Caki2 (cell line): ENCODE results near the gene ANKRD33B. TPM values are rescaled to one million over a fixed set of nuclear protein-coding genes. Genes with fewer than 3 reads are reported as not detected.
"Not testable (repeated sequence)": the region's sequence is repeated elsewhere in the genome, so short reads cannot be mapped to it uniquely, and the experiment has no call there.

ENCODE experiments used
- DNase-seq: peaks from one replicate; pipeline ENCODE4 v3.0.0-alpha.2; 2015; ENCODE audit warnings: low read depth
- in situ Hi-C: cut with HindIII; loops from 2 replicates; pipeline ENCODE4 v1.10.0; 2016; ENCODE audit warnings: low sequenced_read_pairs, low pct_unique_long_range_greater_than_20kb, mixed read lengths
- total RNA-seq: library from RNA; depleted of rRNA; stranded (reverse); fragments of >200 nt; shearing (Covaris generic); gene quantifications from 2 replicates; pipeline ENCODE4 v1.2.3, GENCODE V29; 2014; ENCODE audit warnings: low replicate concordance

ANKRD33B gene
- total RNA-seq, 1 experiment from 2014 or later, result 9.3 TPM

- in situ Hi-C loops, result loop anchor here (10.0 kb wide), 1 partner anchor 168 kb away; no protein-coding TSS in a partner anchor
- no peak for DNase-seq
Observed at GRCh38 chr5:10622810-10623209, 58.9 kb downstream of the ANKRD33B start.

GRCh38 chr5:10623305-10623910 is 59.5 kb downstream of the ANKRD33B start:
- in situ Hi-C loops, result loop anchor here (10.0 kb wide), 1 partner anchor 169 kb away; no protein-coding TSS in a partner anchor
- no peak for DNase-seq

- in situ Hi-C loops, result loop anchor here (10.0 kb wide), 1 partner anchor 169 kb away; no protein-coding TSS in a partner anchor
Observed at GRCh38 chr5:10624206-10624605, 60.3 kb downstream of the ANKRD33B start.

GRCh38 chr5:10624679-10625078 is 60.8 kb downstream of the ANKRD33B start:
- DNase-seq, result no peak
- in situ Hi-C loops, result loop anchor here (10.0 kb wide), 1 partner anchor 170 kb away; no protein-coding TSS in a partner anchor

More at GRCh38 chr5:10624206-10624605, 60.3 kb downstream of the ANKRD33B start:
- no peak for DNase-seq

DNA sequence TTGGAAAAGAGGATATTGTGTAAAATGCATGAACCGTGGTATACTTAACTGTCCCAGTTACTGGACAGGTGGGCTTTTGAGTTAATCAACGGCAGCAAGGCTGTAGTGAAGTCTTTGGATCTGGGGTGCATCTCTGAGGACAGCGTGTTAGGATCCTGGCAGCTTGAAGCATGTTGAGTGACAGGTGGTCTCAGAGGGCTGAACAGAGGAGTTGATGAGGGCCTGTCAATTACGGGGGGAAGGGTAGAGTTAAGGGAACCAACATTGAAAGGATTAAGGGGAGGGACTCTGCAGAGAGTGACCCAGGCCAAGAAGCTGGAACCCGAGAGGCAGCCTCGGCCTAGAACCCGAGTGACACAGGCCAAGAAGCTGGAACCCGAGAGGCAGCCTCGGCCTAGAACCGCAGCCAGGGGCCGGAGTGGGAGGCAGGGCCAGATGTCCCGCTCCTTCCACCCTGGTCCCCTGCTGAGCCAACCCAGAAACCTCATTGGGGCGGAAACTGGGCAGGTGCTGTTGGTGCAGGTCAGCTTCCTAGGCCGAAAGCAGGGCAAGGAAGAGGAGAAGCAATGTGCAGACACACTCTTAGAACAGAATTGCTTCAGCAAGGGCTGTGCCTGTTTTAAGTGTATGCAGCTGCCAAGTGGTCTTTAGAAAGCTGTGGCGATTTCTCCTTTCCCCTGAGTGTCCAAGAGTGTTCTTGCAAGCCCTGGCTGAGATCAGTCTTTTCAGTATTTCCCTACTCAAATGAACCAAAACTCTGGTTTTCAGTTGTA is 62.0 kb downstream of the ANKRD33B start:
- DNase-seq, result no peak
- in situ Hi-C loops, result loop anchor here (10.0 kb wide), 1 partner anchor 171 kb away; no protein-coding TSS in a partner anchor

GRCh38 chr5:10626473-10627013 is 62.7 kb downstream of the ANKRD33B start:
- in situ Hi-C loops, result loop anchor here (10.0 kb wide), 1 partner anchor 172 kb away; no protein-coding TSS in a partner anchor
- no peak for DNase-seq

DNA sequence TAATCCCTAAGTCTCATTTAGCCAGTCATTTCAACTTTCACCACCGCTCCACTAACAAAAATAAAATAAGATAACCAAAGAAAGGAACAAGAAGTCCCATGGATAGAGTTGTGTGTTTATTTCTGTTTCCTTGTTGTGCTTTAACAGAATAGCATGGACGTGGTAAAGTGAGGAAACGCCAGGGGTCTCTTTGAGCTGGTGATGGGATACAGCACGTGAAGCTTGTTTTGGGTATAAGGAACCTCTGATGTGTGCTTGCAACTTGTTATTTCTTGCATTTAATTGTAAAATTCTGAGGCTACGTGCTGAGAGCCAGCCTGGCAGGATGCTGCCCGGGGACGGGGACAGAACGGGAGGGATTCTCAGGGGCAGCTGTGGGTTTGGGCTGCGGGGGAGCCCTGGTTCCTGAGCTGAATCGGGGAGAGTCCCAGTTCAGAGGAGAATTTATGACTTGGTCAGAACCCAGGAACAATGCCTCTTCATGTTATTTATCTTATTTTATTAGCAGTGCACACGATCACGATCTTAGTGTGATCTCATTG is 63.4 kb downstream of the ANKRD33B start:
- in situ Hi-C loops, result loop anchor here (10.0 kb wide), 1 partner anchor 172 kb away; no protein-coding TSS in a partner anchor
- no peak for DNase-seq

- in situ Hi-C loops, result loop anchor here (10.0 kb wide), 1 partner anchor 174 kb away; no protein-coding TSS in a partner anchor
- DNase-seq, result no peak
Observed at GRCh38 chr5:10628601-10629000, 64.7 kb downstream of the ANKRD33B start.

DNA sequence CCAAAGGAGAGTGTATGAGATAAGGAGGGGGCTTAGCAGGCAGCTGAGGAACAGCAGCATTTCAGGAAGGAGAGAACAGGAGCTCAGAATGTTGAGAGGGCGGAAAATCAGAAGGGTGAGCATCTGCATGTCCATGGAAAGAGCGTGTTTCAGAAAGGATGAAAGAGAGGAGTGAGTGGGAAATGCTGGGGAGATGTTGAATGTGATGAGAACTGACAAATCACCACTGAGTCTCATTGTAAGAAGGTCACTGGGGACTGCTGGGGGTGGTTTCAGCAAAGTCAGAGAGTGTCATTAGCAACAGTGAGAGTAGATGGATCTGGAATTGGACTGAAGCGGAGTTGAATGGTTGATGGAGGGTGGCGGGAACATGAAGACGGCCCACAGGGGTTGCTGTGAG is 65.8 kb downstream of the ANKRD33B start:
- DNase-seq, result no peak
- in situ Hi-C loops, result loop anchor here (10.0 kb wide), 1 partner anchor 175 kb away; no protein-coding TSS in a partner anchor

- in situ Hi-C loops, result no loop called here
- DNase-seq, result no peak
Observed at GRCh38 chr5:10630126-10630525, 66.3 kb downstream of the ANKRD33B start.

- in situ Hi-C loops, DNase-seq: not testable (repeated sequence)
Observed at GRCh38 chr5:10630744-10631143, 66.9 kb downstream of the ANKRD33B start.

DNA sequence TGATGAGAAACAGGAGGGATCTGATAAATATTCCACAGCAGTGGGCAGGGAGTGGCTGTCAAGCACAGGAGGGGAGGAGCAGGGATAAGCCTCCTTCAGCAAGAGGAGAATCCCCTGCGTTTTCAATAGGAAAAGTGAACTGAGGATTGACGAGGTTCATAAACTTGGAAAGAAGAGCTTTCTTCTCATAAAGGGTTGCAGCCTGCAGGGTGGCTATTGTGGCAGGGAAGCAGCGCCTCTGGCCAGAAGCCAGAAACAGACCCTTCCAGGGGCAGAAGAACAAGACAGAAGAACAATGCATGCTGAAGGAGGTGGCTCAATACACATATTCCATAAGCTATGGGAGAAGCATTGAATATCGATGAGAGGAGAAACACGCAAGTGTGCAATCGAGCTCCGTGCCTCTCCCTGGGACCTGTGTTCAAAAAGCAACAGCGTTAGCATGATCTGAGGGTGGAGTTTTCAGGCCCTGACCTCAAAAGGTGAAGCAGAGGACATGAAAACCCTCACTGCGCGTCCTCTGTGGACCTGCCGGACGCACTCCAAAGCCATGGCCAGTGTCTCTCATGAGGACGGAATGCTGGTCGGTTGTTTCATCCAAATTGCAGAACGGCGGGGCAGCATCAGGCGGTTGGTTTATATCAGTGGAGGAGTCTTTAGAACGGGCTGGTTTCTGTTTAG is 67.6 kb downstream of the ANKRD33B start:
- in situ Hi-C loops, result no loop called here
- no peak for DNase-seq

DNA sequence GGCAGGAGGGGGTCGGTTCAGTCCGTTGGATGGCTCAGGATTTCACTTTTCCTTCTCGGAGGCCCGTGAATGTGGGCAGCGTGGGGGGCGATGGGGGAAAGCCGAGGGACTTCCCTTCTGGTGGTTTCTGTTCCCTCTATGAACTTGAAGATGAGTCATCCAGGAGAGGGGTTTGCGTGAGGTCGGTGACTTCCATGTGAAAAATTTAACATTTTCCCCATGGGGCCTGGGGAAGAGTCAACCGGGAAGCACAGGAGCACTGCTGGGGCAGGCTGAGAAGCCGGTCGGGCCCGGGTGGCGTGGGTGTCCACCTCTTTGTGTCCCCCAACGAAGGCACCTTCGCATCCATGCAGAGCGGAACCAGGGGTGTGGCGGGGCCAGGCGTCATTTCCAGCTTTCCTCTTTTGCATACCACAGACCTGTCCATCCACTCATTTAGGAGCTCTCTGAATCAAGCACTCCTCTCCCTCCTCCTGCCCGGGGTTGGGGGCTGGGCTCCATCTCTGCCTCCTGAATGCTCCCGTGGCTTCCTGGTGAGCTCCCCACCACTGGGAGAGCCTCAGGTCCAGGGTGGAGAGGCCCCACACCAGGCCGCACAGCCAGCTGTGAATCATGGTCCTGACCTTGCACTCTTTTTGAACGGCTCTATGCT is 68.4 kb downstream of the ANKRD33B start:
- in situ Hi-C loops, result no loop called here

DNA sequence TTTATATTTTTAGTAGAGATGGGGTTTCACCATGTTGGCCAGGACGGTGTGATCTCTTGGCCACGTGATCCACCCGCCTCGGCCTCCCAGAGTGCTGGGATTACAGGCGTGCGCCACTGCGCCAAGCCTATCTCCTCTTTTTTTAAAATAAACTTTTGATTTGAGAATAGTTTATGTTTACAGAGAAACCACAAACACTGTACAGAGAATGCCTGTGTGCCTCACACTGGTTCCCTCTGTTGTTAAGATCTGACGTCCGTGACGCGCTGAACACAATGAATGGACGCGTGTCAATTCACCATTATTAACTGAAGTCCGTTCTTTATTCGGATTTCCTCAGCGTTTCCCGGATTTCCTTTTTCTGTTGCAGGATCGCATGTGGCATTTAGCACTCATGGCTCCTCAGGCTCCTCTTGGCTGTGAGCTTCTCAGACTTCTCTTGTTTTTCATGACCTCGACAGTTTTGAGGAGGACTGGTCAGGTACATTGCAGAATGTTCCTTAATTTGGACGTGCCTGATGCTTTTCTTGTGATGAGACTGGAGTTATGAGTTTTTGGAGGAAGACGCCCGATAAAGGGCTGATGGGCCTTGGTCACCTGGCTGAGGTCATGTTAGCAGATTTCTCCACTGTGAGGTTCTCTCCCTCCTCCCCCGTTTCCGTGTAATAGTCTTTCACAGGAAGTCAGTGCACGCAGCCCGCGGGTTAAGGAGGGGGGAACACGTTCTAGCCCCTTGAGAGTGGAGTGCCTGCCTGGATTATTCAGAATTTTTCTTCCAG is 69.6 kb downstream of the ANKRD33B start:
- in situ Hi-C loops, result no loop called here

More for the DNA sequence above, 68.4 kb downstream of the ANKRD33B start:
- no peak for DNase-seq

GRCh38 chr5:10634050-10634449 is 70.2 kb downstream of the ANKRD33B start:
- in situ Hi-C loops, result no loop called here
- no peak for DNase-seq

More for the DNA sequence above, 69.6 kb downstream of the ANKRD33B start:
- no peak for DNase-seq

DNA sequence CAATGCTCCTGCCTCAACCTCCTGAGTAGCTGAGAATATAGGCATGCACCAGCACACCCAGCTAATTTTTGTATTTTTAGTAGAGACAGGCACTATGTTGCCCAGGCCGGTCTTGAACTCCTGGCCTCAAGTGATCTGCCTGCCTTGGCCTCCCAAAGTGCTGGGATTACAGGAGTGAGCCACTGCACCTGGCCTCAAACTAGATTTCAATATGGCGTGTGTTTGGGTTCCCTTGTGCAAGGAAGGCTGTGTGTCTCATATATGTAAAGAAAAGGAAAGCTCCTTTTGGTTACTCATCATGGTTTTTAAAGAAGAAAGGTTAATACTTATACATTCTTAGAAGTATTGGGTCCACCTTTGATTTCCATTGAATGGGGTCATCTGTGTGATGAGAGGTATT is 70.7 kb downstream of the ANKRD33B start:
- in situ Hi-C loops, result no loop called here
- no peak for DNase-seq
